GM18870 (cell line): ENCODE data around the gene FARP2.

ENCODE experiments used
- ATAC-seq: cut with Tn5 transposase; IDR thresholded peaks from one replicate; pipeline ENCODE4 v1.9.1; 2021; ENCODE audit warnings: moderate library complexity; ENCODE audit not compliant: unreplicated experiment

Gene FARP2

DNA sequence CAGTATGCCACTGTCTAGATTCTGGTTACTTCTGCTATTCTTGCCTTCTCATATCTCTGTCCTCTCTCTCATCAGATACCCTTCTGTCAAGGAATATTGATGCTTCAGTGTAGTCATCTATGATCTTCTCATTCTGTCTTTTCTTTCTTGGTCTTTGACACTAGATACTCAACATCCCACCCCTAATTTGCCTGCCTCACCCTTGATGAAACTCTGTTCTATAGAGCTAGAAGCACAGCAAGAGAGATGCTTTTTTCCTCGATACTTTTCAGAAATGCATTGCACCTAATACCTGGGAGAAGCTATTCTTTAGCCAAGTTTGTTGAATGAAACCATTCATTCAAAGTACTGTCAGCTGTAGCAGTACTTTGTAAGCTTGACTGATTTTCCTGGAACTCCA, 30.8 kb upstream of the FARP2 start:
- no peak for ATAC-seq

DNA sequence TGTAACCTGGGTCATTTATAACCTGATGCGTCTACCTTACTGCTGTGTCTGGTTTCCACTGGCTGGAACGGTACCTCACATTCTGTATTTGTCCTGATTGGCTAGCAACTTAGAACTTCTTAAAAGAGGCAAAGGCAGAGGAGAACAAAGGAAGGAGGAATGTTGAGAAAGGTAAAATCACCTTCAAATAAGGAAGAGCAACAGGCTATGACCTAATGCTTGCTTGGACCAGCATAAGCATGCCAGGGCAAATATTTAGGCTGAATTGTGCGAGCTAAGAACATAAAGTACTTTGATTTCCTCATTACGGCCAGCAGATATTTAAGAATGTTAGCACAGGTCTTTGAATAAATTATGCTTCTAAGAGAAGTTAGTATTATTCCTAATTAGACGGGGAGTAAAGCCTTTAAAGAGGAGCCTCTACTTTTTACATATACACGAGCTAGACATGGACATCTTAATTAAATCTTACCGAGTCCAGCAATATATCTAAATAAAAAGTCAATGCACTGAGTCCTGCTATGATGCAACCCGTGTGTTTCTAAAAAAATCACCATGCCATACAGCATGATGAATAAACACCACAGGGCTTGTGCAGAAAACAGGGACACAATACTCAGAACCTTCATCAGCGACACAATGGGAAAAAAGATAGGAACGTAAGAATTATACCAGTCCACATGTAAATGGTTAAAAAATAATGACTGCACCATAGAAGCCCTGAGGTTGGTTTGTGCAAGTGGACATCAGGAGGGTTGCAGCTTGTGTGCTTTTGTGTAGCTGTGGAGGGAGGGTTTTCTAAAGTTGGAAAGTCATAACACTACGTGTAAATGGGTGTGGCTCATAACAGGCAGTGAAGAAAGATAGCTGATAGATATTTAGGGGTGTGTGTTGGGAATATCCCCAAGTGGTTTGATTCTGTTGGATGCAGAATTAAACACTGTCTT, 26.1 kb upstream of the FARP2 start:
- ATAC-seq, result no peak

DNA sequence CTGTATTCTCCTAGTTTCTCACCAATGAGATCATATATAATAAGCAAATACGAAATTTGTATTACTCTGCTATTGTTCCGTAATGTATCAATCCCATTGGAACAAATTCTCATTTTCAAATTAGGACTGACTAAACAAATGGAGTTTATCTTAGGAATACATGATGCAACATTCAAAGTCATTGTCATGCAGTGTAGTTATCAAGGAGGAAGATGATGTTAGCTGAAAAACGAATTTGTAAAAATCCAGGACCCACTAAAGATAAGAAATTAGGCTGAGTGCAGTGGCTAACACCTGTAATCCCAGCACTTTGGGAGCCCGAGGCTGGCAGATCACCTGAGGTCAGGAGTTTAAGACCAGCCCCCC, 25.5 kb upstream of the FARP2 start:
- ATAC-seq, result no peak

DNA sequence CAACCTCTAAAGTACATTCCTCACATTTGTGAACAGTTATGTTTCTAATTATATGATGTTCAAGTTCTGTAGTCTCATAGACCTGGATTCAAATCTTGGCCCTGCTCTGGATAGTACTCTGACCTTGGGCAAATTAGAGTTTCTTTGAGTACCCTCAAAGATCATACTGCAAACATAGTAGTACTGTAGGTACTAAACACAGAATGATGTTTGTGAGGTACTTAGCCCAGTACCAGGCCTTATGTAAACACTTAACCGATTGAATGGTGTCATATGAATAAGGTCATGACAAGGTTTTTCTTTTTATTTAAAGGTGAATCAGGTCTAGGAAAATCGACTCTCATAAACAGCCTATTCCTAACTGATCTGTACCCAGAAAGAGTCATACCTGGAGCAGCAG, 21.3 kb upstream of the FARP2 start:
- ATAC-seq, result no peak

DNA sequence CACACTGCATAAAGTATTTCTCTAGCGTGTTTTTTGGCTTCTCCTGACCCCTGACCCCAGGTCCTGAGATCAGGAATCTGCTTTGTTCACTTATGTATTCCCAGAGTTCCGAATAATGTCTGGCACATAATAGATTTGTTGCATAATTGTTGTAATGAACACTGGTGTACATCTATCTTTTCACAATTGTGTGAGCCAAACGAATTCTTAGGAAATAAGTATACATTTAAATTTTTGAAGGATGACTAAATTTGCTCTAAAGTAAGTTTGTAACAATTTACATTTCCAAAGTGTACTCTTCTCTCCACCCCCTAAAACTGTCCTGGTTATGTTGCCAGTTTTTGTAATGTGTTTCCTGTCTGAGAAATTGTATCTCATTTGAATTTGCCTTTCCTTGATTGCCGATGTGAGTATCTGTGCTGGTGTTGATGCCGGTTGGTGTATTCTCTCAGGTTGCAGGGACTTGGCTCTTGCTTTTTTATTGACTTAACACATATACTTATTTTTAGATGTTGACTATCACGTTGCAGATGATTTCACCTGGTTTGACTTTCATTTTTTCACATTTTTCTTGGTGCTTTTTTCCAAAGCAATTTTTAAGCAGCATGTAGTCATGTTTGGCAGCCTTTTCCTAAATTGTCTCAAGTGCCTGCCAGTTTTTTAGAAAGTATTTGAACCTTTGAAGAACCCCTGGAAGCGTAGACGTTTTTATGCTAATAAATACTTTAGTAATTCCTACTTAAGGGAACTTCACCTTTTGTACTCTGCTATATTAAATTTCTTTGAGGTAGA, 16.1 kb upstream of the FARP2 start:
- ATAC-seq, result no peak

DNA sequence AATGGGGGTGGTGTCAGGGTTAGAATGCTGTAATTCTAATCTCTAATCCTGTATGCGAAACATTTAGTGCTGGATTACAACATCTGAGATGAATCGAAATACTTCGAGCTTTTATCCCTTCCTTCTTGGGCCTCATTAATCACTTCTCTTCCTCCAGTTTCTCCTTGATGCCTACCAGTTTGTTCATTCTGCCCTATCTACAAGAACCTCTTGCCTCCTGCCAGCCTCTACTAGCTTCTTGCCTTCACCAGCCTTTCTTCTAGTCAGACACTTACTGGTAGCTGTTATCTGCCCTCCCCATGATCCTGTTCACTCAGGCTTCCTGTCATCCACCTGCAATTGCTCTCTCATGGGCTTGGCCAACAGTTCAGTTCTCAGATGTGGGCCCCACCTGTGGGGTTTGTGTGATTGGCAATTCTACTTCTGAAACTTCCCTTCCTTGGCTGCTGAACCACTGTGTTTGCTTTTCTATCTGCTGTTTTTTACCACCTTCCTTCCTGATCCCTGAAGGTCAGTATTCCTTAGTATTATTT, 15.4 kb upstream of the FARP2 start:
- ATAC-seq, result no peak

DNA sequence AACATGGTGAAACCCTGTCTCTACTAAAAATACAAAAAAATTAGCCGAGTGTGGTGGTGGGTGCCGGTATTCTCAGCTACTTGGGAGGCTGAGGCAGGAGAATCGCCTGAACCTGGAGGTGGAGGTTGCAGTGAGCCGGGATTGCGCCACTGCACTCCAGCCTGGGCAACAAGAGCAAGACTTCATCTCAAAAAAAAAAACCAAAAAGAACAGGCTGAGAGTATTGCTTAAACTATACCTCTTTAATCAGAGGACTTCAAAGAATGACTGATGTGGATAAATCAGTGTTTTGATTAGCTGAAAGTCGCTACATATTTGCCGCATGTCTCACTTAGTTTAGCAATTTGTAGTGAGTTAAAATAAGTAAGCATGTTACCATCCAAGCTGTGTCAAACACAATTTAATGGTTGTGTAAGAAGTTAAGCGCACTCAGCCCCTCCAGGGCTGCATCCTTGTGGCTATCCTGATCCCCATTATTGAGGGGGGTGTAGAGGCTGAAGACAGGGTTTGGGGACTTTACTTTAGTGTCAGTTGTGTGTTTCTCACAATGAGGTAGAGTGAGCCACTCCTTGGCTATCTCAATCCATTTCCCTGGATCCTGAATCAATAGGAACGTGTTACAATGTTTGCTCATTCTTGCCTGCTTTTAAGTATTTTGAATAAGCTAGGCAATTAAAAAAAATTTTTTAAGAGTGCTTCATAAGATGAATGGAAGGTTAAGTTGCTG, 11.0 kb upstream of the FARP2 start:
- ATAC-seq, result no peak

DNA sequence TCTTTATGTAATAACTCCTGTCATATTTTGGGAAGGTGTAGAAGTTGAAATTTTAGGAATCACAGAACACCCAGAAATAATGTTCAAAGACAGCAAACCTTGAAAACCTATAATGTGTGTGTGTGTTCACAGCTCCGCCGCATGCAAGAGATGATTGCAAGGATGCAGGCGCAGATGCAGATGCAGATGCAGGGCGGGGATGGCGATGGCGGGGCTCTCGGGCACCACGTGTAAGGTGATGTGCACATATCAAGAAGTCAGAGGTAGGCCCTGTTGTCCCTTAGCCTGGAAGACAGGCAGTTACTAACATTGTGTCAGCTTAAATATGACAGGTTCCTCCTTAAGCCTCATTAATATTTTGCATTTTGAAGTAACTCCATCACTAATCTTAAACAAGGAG, 6.1 kb upstream of the FARP2 start:
- ATAC-seq, result no peak

DNA sequence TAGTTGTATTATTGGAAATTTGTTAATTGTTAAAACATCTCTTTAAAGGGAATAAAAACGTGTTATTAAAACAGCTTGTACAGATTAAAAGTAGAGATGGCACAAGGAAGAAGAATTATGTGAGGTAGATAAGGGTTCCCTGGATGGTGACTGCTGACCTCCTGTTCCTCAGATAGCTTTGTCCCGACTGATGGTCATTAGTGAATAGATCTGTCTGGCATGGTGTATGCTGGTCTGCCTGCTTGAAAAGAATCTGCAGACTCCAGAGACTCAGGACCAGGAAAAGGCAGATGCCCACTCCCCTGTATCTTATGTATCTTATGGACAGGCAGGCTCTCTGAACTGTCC, 5.6 kb upstream of the FARP2 start:
- ATAC-seq, result no peak

DNA sequence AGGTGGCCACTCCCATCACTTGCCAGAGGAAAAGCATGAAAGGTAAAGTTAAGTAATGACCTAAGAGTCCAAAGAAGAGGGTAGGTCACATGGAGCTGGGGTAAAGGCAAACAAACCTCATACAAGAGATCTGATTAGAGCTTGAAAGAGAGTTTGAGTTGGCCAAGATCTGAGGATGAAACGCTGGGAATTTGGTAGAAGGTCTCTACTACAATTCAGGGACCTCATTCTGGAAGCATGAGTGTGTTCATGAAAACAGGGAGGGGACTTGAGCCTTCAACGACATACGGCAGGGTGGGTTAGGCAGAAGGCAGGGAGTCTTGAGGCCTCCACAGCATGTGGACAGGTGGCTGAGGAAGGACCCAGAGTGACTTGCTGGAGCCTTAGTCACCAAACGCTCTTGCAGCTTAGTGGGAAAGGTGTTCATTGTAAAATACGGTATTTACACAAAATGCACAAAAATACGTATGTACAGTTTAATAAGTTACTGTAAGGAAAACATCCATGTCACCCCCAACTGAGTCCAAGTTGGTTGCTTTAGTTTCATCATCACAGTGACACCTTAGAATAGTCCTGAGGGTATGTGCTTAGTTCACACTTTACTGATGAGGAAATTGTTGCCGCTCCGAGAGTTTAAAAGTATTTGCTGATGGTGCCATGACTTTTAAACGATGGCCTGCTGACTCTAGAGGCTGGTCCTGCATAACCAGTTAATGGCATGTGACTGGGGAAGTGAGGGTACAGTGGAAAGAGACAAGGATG, 5.0 kb upstream of the FARP2 start:
- no peak for ATAC-seq

DNA sequence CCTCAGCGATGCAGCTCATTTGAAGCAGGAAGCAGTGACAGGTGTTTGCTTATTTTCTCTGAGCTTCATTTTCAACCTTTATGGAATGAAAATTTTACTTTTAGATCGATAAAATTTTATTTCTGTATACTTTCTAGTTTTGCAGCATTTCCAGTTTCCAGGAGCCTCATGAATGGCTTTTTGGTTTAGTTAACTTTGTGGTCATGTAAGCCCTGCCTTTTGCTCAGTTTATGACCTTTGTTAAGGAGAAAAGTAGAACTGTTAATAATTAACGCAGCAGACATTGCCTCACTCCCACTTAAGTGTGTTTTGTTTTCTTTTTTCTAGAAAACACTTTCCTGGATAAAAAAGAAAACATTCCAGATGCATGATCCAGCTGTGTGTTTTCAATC, 4.4 kb upstream of the FARP2 start:
- ATAC-seq, result no peak

DNA sequence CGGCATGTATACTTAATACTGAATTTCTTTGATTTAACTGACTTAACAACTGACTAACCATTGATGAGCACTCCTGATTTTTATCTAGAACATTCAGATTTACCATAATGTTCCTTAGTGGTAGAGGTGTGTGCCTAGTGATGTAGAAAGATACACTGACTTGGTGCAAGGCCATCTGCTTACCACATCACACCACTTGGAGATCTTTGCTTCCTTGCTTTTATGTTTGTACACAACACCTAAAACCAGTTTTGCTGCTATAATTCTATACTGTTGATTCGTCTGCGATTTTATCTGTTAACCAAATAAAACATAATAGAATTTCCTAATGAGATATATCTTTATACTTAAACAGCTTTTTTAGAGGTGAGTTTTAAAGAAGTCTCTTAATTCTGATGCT, 3.9 kb upstream of the FARP2 start:
- ATAC-seq, result no peak

DNA sequence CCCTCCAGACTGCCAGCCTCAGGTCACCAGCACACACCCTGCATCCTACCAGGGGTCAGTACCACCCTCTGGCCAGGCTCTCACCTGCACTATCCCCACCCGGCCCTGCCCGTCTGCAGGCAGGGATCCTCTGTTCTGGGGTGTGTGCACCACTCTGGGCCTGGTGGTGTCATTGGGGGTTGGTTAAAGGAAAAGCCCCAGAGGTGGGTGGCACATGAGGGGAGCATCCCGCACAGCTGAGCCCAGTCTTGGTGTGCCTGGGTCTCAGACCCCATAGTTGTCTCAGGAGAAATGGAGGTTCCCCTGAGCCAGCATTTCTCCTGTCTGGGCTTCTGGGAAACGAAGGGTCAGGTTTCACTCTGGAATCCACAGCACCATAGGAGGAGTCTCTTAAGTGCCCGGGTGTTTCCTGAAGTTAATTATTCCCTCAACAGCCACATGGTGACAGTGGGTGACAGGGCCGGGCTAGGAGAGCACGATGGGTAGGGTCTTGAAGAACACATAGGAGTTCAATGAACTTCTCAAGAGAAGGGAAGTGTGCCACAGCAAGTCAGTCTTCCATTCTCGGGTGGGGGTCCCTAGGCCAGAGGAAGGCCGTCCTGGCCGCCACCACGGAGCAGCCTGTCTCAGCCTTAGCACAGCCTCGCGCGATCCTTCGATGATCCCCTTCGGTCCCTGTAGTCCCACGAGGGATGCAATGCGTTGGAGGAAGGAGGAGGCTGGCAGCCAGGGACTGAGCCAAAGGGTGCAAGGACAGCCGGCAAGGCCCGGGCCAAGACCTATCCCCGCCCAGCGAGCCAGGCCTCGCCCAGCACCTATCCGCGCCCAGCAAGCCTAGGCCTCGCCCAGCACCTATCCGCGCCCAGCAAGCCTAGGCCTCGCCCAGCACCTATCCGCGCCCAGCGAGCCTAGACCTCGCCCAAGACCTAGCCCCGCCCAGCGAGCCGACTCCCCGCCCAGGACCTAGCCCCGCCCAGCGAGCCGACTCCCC, 1.1 kb upstream of the FARP2 start:
- no peak for ATAC-seq

DNA sequence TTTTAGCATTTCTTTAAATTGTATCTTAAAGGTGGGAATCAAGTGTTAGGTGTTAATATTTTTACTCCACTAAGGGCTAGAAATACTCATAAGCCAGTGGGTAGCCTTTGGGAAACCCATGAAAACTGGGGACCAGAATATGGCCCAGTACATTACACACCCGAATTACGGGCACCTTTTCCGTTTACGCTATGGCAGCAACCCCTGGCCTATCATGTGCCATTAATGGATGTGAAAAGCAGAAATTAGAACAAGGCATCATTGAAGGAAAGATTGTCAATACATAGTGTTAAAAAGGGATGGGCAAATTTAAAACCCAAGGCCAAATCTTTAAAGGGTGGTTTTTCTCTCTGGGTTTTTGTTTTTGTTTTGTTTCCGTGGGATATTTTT, 781 bp downstream of the FARP2 start:
- ATAC-seq, result no peak

DNA sequence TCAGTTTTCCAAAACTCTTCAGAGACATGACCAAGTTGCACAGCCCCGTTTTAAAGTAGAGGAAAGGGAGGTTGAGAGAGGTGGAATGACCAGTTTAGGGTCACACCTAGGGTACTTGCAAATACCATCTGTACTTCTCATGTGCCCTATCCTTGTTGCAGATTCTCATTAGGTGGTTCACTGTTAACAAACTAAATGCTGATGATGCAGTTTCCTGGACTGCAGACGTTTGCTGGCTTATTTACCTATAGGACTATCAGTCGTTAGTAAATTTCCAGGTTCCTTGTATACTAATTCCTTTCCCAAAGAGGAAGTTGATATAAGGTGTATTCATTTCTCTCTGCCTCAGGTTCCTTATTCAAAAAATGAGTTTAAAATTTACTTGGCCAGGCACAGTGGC, 1.4 kb downstream of the FARP2 start:
- no peak for ATAC-seq

DNA sequence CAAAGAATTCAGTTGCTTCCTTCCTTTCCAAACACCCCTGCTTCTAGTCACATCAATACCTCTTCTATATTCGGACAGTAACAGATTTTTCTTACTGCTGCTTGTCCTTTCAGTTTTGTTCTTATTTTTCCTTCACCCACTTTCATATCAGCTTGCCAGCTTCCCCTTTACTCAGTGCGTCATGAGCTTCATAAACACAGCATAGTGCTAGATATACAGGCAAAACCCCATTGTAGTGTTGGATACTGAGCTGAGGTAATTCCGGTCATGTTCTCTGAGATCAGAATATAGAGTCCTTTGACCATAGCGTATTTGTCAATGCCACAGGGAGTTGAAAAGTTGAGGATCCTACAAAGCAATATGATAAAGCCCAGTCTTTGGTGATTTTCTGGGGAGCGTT, 2.4 kb downstream of the FARP2 start:
- ATAC-seq, result peak; percentile 46

DNA sequence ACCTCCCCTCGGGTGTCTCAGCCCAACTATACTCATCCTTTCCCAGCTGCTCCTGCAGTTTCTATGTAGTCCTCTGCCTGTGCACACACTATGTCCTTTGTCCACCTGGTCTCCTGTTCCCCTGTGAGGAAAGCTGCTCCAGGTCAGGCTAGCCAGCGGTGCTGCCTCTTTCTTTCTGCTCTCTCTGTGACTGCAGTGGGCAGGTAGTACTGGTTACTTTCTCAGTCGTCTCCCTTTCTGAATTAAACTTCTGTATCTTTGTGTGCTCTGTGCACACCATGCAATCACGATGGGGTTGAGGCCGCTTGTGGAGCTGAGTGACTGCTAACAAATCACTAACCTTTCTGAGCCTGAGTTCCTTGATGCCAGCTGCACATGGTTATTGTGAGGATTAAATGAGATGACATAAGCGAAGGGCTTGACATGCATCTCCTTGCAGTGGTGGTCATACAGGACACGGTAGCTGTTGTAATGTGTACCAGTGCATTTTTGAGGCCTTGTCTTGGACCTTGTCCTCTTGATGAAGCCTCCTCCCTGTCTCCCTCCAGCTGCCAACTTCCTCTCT, 3.5 kb downstream of the FARP2 start:
- ATAC-seq, result no peak

DNA sequence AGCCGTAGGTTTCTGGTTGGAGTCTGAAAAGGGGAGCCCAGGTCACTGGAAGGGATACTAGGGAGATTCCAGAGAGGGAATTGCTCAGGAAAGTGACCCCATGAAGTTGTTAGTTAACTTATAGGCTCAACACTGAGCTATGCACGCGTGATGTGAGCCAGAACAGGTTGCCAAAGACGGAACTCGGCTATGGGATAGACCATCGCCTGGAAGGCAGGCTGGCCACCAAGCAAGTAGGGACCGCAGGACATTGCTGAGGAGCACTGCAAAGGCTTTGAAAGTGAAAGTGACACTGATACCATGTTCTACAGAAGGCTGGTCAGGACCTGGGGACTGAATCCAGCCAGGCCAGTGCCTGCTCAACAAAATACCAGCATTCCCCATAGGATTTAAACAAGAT, 7.3 kb downstream of the FARP2 start:
- no peak for ATAC-seq

DNA sequence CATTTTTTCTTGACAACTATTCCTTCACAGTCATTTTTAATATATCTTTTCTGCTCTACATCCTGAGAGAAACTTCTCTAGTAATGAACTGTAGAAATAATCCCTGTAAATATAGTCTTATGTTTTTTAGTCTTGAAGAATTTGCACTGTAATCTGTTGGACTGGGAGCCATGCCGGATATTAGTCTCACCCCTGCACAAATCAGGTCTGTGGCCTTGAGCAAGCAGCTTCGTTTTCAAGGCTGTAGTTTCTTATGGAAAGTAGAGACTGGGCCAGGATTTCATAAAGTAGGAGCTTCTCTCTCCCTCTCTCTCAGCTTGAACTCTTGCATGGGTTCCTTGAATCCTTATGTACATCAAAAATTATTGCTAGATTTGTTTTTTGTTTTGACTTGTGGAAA, 8.7 kb downstream of the FARP2 start:
- no peak for ATAC-seq
